Stomach (tissue), 9 donors: ENCODE results near the gene MYL5. TPM values are rescaled to one million over a fixed set of nuclear protein-coding genes. Genes with fewer than 3 reads are reported as not detected.

Experiments used
- DNase-seq, 2 donors: peaks; one replicate each; pipeline versions ENCODE4 v3.0.0 to v3.0.0-alpha.2; 2013 to 2019
- H3K27ac ChIP-seq, 5 donors: fragments of 200-600 bp in 4 of 5; sonication (generic) in 4 of 5; one replicate each; pipeline ENCODE4 v1.5.1; 2013 to 2019; ENCODE audit warnings: mild to moderate bottlenecking in 1 of 5, moderate library complexity in 1 of 5
- H3K27me3 ChIP-seq, 3 donors: fragments of 200-600 bp; sonication (generic); one replicate each; pipeline ENCODE4 v1.5.1; 2017 to 2019; ENCODE audit warnings: mixed run types in 1 of 3
- H3K36me3 ChIP-seq, 4 donors: fragments of 200-600 bp; sonication (generic); 1 replicate in 3 of 4; 2 replicates in 1 of 4; pipeline ENCODE4 v1.5.1; 2016 to 2019
- H3K4me1 ChIP-seq, 4 donors: fragments of 200-600 bp; sonication (generic); one replicate each; pipeline ENCODE4 v1.5.1; 2016 to 2019
- H3K4me3 ChIP-seq, 4 donors: fragments of 200-600 bp; sonication (generic) in 3 of 4; one replicate each; pipeline ENCODE4 v1.5.1; 2016 to 2019; ENCODE audit warnings: mild to moderate bottlenecking in 1 of 4
- H3K9me3 ChIP-seq, 4 donors: fragments of 200-600 bp; sonication (generic); one replicate each; pipeline ENCODE4 v1.5.1; 2016 to 2019
- EP300 ChIP-seq: sonication (generic); formaldehyde crosslinking; IDR thresholded peaks from one replicate; pipeline ENCODE4 v1.6.1; 2017; ENCODE audit warnings: antibody characterized with exemption
- POLR2A ChIP-seq, 4 donors: fragments of 450-650 bp; IDR thresholded peaks; one replicate each; pipeline ENCODE4 v1.6.1; 2016; ENCODE audit warnings: antibody characterized with exemption in 4 of 4, control low read depth in 2 of 4, mild to moderate bottlenecking in 1 of 4, moderate library complexity in 1 of 4
- POLR2AphosphoS5 ChIP-seq, 3 donors: sonication (generic); formaldehyde crosslinking; IDR thresholded peaks; one replicate each; pipeline ENCODE4 v1.6.1; 2016; ENCODE audit warnings: antibody characterized with exemption in 3 of 3
- WGBS, 5 donors: extraction: QIAGEN DNeasy Blood & Tissue Kit in 3 of 5; methylation state at CpG; one replicate each; pipeline versions ENCODE4 v1.1.5 to v1.1.7; 2013 to 2018; 5-methylcytosine and 5-hydroxymethylcytosine counted together
- intact Hi-C: fragments of 100-400 bp; cut with DNase I; formaldehyde crosslinking; loops from one replicate; pipeline ENCODE4 v1.15.1; 2023; ENCODE audit warnings: low total_unique reads
- polyA plus RNA-seq, 3 donors: library from polyadenylated mRNA; stranded (reverse); fragments of 200-250 nt; gene quantifications; one replicate each; pipeline ENCODE4 v1.2.3, GENCODE V29; 2013
- total RNA-seq, 5 donors: library from RNA; depleted of rRNA; stranded (reverse); fragments of >200 nt; gene quantifications; one replicate each; pipeline versions ENCODE4 v1.1.0 to v1.2.3, GENCODE V29; 2014 to 2016
- TF ChIP-seq, protein P1 (sequence below), 7 experiments: fragments of 450-650 bp in 4 of 7; fragments of 200-600 bp in 3 of 7; sonication (generic) in 3 of 7; IDR thresholded peaks; one replicate each; pipeline ENCODE4 v1.5.1; 2016 to 2019; ENCODE audit warnings: antibody characterized with exemption in 7 of 7, control low read depth in 2 of 7, mild to moderate bottlenecking in 1 of 7
- donor health status: healthy with polysubstance abuse.
- donor health status: Bipolar disorder and iron deficiency.
- donor health status: healthy.

Gene MYL5
- total and polyA plus RNA-seq, 8 donors: 7.0 to 148 (median 16.2) TPM

DNA sequence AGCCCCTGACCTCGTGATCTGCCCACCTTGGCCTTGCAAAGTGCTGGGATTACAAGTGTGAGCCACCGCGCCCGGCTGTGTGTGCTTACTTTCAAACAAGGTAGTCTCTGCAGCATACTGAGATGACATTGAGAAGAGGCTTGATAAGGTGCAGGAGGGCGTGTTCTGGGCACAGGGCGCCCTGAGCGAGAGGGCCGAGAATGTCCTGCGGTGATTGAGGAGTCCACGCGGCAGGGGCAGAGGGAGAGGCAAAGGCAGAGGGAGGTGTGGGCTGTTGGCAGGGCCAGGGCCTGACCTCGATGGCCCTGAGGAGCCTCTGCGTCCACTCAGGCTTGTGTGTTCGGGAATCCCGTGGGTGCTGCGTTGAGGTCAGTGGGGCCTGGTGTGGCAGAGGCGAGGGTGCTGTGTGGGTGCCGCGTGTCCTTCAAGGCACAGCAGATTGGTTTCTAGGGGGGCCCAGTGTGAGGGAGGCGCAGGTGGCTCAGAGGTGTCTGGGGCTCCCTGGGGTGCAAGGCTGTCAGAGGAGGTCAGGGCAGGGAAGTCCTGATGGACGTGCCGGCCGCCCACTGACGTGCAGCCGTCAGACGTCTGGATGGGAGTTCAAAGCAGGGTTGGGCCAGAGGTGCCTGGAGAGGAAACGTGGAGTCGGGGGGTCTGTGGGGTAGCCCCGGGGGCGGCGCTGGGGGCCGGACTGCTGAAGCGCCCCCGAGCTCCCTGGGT is 43.4 kb downstream of the MYL5 start:
- no peak overlapping the region for H3K4me3 ChIP-seq
- intact Hi-C loops: no loop called here
- peaks cover 5 to 51% (median 21%) of the 10 kb centered on the region in 4 donors for H3K4me1 ChIP-seq
- WGBS, 5 donors: 71 to 81% (median 75%) methylated on average over 30 to 34 of the region's 34 CpGs
- peaks cover 0 to 29% (median 21%) of the 10 kb centered on the region in 4 donors for H3K36me3 ChIP-seq
- TF ChIP-seq EP300: no peak
- TF ChIP-seq, protein P1, sequence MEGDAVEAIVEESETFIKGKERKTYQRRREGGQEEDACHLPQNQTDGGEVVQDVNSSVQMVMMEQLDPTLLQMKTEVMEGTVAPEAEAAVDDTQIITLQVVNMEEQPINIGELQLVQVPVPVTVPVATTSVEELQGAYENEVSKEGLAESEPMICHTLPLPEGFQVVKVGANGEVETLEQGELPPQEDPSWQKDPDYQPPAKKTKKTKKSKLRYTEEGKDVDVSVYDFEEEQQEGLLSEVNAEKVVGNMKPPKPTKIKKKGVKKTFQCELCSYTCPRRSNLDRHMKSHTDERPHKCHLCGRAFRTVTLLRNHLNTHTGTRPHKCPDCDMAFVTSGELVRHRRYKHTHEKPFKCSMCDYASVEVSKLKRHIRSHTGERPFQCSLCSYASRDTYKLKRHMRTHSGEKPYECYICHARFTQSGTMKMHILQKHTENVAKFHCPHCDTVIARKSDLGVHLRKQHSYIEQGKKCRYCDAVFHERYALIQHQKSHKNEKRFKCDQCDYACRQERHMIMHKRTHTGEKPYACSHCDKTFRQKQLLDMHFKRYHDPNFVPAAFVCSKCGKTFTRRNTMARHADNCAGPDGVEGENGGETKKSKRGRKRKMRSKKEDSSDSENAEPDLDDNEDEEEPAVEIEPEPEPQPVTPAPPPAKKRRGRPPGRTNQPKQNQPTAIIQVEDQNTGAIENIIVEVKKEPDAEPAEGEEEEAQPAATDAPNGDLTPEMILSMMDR (IDR thresholded peaks at IDR 0.05): no peak
- TF ChIP-seq POLR2AphosphoS5 (IDR thresholded peaks at IDR 0.05): no peak
- TF ChIP-seq POLR2A (IDR thresholded peaks at IDR 0.05): no peak
- no peak overlapping the region for H3K27ac ChIP-seq
- H3K27me3 ChIP-seq: no peaks in the 10 kb centered on the region
- DNase-seq: peak in 1 of 2 donors; percentile 36
- no peaks in the 10 kb centered on the region for H3K9me3 ChIP-seq

DNA sequence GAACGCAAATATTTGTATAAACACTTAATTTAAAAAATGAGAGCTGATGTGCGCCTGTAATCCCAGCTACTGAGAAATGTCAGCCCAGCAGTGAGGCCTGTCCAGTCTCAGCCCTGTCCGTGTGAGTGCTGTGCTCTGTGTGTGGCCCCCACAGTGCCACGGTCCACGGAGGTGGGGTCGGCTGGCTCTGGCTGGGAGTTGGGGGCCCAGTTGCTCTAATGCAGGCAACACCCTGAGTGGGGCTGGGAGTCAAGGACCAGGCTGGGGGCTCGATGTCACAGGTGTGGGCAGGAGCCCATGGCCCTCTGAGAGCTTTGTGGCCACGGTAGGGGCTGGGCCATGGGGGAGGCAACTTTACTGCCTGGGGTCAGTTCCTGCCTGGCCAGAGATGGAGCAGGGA is 44.1 kb downstream of the MYL5 start:
- Histone ChIP-seq H3K4me1 (peaks cover 6 to 45% (median 20%) of the 10 kb centered on the region in 4 donors), H3K9me3 (no peaks in the 10 kb centered on the region), H3K27me3 (no peaks in the 10 kb centered on the region), H3K4me3 (no peak overlapping the region), H3K27ac (no peak overlapping the region), H3K36me3 (peaks cover 0 to 36% (median 28%) of the 10 kb centered on the region in 4 donors)
- WGBS, 5 donors: 82 to 90% (median 88%) methylated on average over 5 to 8 of the region's 8 CpGs
- TF ChIP-seq, protein P1 (IDR thresholded peaks at IDR 0.05): no peak
- no peak for TF ChIP-seq POLR2AphosphoS5 (IDR thresholded peaks at IDR 0.05)
- TF ChIP-seq POLR2A (IDR thresholded peaks at IDR 0.05): no peak
- no peak for TF ChIP-seq EP300
- DNase-seq: no peak
- intact Hi-C loops: no loop called here

DNA sequence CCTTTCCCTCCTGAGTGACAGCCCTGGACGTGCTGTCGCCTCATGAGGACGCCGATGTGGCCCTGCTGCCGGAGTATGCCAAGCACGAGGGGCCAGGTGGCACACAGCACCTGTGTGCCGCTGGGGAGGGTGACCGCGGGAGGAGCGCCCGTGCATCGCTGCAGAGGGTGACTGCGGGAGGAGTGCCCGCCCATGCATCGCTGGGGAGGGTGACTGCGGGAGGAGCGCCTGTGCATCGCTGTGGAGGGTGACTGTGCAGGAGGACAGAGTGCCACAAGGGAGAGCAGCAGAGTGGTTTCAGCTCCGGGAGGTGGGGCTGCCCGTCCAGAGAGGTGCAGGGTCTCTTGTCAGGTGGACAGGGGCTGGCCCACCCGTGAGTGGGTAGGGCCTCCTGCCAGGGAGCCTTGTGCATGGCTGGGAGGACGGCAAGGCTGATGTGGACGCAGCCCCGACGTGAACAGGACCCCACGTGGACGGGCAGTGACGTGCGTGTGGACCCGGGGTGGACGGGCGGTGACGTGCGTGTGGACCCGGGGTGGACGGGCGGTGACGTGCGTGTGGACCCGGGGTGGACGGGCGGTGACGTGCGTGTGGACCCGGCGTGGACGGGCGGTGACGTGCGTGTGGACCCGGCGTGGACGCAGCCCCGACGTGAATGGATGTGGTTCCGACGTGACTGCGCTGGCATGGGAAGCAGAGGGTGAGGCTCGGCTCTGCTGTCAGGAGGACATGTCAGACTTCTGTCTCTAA is 45.9 kb downstream of the MYL5 start:
- intact Hi-C loops: no loop called here
- no peak for DNase-seq
- Histone ChIP-seq H3K27me3 (no peaks in the 10 kb centered on the region), H3K36me3 (peaks cover 0 to 33% (median 25%) of the 10 kb centered on the region in 4 donors), H3K4me1 (peaks cover 6 to 43% (median 23%) of the 10 kb centered on the region in 4 donors), H3K9me3 (no peaks in the 10 kb centered on the region), H3K4me3 (no peak overlapping the region), H3K27ac (no peak overlapping the region)
- TF ChIP-seq POLR2AphosphoS5 (IDR thresholded peaks at IDR 0.05) (no peak), POLR2A (IDR thresholded peaks at IDR 0.05) (no peak)
- WGBS, 5 donors: 93 to 95% (median 95%) methylated on average over 55 to 59 of the region's 59 CpGs

DNA sequence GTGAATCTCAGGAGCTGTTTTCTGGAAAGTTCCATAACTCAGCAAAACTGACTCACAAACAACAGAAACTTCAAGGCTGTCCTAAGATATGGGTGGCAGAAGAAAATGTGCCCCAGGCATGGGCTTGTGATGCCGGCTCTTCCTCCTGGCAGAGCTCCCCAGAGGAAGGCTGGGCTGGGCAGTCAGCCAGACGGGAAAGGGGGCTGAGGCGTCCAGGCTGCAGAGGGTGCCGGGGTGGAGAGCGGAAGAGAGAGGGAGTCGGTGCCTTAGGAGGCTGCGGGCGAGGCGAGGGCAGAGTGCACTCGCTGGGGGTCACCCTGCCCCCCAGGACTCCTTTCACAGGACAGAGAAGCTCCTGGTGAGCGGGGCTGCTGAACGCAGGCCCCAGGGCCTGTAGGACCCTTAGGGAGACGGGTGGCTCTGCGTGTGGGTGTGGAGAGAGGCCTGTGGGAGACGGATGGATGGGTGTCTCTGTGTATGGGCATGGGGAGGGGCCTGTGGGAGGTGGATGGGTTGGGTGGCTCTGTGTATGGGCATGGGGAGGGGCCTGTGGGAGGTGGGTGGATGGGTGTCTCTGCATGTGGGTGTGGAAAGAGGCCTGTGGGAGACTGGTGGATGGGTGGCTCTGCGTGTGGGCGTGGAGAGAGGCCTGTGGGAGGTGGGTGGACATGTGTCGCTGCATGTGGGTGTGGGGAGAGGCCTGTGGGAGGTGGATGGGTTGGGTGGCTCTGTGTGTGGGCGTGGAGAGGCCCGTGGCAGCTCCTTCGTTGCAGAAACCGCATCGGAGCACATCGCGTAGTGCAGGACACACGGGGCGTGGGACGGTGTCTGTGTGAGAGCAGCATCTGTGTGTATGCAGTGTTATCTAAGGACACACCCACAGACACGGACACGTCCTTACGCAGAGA is 47.2 kb downstream of the MYL5 start:
- 66 to 80% (median 76%) methylated on average over 31 of the region's 31 CpGs for WGBS, 5 donors
- Histone ChIP-seq H3K4me3 (no peak overlapping the region), H3K27me3 (no peaks in the 10 kb centered on the region), H3K4me1 (peaks cover 14 to 50% (median 31%) of the 10 kb centered on the region in 4 donors), H3K36me3 (peaks cover 0 to 33% (median 25%) of the 10 kb centered on the region in 4 donors), H3K27ac (no peak overlapping the region), H3K9me3 (no peaks in the 10 kb centered on the region)
- peak in 1 of 2 donors; percentile 39 for DNase-seq
- intact Hi-C loops: no loop called here
- TF ChIP-seq EP300 (no peak), POLR2AphosphoS5 (IDR thresholded peaks at IDR 0.05) (no peak), POLR2A (IDR thresholded peaks at IDR 0.05) (no peak)
- TF ChIP-seq, protein P1 (IDR thresholded peaks at IDR 0.05): no peak
